H1 (cell line): ENCODE data around the gene GJB6. TPM values are rescaled to one million over a fixed set of nuclear protein-coding genes. Genes with fewer than 3 reads are reported as not detected.

Source experiments
- CTCF ChIP-seq, 3 experiments: IDR thresholded peaks; 1 replicate in 2 of 3; 2 replicates in 1 of 3; pipeline versions ENCODE4 v1.5.1 to v1.6.1; 2011; ENCODE audit warnings: low read length in 3 of 3, mild to moderate bottlenecking in 3 of 3, inconsistent platforms in 2 of 3, low read depth in 1 of 3, moderate library complexity in 1 of 3; ENCODE audit not compliant: insufficient read depth in 1 of 3; ENCODE audit errors: control extremely low read depth in 1 of 3
- polyA plus RNA-seq, 7 experiments: library from polyadenylated mRNA; depleted of rRNA in 3 of 7; stranded (reverse) in 5 of 7; unstranded in 2 of 7; fragments of >200 nt in 5 of 7; fragments of 200-250 nt in 2 of 7; gene quantifications; 1 replicate in 5 of 7; 2 replicates in 1 of 7; 4 replicates in 1 of 7; pipeline versions ENCODE4 v1.2.1 to v1.2.3, GENCODE V29; 2011 to 2013; ENCODE audit warnings: missing spikeins in 2 of 7, mixed read lengths in 2 of 7
- total RNA-seq: library from RNA; stranded (reverse); fragmentation: NEBNext Ultra II Directional; extraction: Animal tissue kit (Norgen Biotek cat#: 25700); gene quantifications from 2 replicates; pipeline ENCODE4 v1.2.1, GENCODE V29; 2021

GJB6 gene
- total and polyA plus RNA-seq, 2 of the 8 experiments (the other 6 are each of a cell fraction or from before 2014, with no cell fraction given), result not detected

- TF ChIP-seq CTCF (IDR thresholded peaks at IDR 0.05; ENCODE audit: control extremely low read depth in 1 of 3, insufficient read depth in 1 of 3, low read depth in 1 of 3, low read length in 3 of 3), result no peak
These were observed 39.3 kb downstream of the GJB6 start, which contains the start of gene GJB2 (continued) for GRCh38 chr13:20192836-20193161.
